Measurements from ENCODE around the gene TUBB4B. TPM values are rescaled to one million over a fixed set of nuclear protein-coding genes. Genes with fewer than 3 reads are reported as not detected.

Gene TUBB4B
- total and polyA plus RNA-seq, 2 of the 4 experiments (the other 2 are of a cell fraction): 237 to 529 TPM

DNA sequence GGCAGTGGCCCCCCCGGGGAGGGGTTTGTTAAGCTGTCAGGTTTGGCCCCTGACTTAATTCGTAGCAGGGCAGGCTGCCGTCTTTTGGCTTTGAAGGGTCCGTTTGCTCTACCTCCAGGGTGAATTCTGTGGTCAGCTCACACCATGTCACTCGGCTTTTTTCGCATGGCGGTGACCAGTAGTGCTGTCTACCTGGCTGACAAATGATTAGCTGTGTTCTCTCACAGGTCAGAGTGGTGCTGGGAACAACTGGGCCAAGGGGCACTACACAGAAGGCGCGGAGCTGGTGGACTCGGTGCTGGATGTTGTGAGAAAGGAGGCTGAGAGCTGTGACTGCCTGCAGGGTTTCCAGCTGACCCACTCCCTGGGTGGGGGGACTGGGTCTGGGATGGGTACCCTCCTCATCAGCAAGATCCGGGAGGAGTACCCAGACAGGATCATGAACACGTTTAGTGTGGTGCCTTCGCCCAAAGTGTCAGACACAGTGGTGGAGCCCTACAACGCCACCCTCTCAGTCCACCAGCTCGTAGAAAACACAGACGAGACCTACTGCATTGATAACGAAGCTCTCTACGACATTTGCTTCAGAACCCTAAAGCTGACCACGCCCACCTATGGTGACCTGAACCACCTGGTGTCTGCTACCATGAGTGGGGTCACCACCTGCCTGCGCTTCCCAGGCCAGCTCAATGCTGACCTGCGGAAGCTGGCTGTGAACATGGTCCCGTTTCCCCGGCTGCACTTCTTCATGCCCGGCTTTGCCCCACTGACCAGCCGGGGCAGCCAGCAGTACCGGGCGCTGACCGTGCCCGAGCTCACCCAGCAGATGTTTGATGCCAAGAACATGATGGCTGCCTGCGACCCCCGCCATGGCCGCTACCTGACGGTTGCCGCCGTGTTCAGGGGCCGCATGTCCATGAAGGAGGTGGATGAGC lies 1.4 kb downstream of the TUBB4B start:
- Histone ChIP-seq H4K20me1 (ENCODE audit: insufficient read depth, low read length) (peaks cover 36% of the 10 kb centered on the region), H2AFZ (replicated peaks; ENCODE audit: low read length, poor library complexity) (no peak overlapping the region), H3K79me1 (ENCODE audit: low read depth in 1 of 2, low read length in 2 of 2) (peaks cover 9 to 44% of the 10 kb centered on the region in 2 experiments; a peak in 3 of 4 replicates), H3K27me3 (ENCODE audit: control insufficient read depth, insufficient read depth, low read length) (no peaks in the 10 kb centered on the region), H4K5ac (ENCODE audit: low read depth, low read length) (no peak overlapping the region), H3K9me1 (ENCODE audit: insufficient read depth, low read length) (peaks cover 4% of the 10 kb centered on the region), H2BK15ac (ENCODE audit: low read depth, low read length) (no peak overlapping the region), H3K9ac (ENCODE audit: low read depth, low read length) (peak overlapping the region; percentile 90), H3K4ac (ENCODE audit: low read depth, low read length) (no peak overlapping the region), H3K56ac (ENCODE audit: extremely low read depth, insufficient read depth, low read length) (peak overlapping the region; percentile 59), H2BK5ac (ENCODE audit: low read depth, low read length, poor library complexity, severe bottlenecking) (no peak overlapping the region), H2BK120ac (ENCODE audit: low read depth, low read length) (no peak overlapping the region), H3K18ac (ENCODE audit: low read depth, low read length) (no peak overlapping the region), H3K4me3 (ENCODE audit: insufficient read depth, low read depth, low read length) (peak overlapping the region; percentile 50), H3K4me2 (ENCODE audit: low read depth, low read length) (peak overlapping the region; percentile 94), H2AK5ac (ENCODE audit: low read depth, low read length) (no peak overlapping the region; the same call in 1 of the 2 replicates), H4K8ac (ENCODE audit: low read depth in 2 of 2, low read length in 2 of 2) (no peak overlapping the region), H3K36me3 (ENCODE audit: control insufficient read depth, insufficient read depth, low read length) (peaks cover 19% of the 10 kb centered on the region), H3K4me1 (ENCODE audit: control insufficient read depth, insufficient read depth, low read length) (peaks cover 9% of the 10 kb centered on the region; the same call in 1 of the 2 replicates), H2AK9ac (replicated peaks; ENCODE audit: low read depth, low read length, poor library complexity) (no peak overlapping the region), H3K23ac (ENCODE audit: low read depth, low read length) (peak overlapping the region; percentile 14), H4K91ac (ENCODE audit: insufficient read depth, low read depth, low read length) (no peak overlapping the region), H2BK20ac (ENCODE audit: low read depth, low read length) (no peak overlapping the region), H3K27ac (ENCODE audit: insufficient read depth, low read length) (peak overlapping the region; percentile 77; the same call in 1 of the 2 replicates), H3K14ac (replicated peaks; ENCODE audit: low read depth, low read length) (peak overlapping the region; percentile 48; the same call in 1 of the 2 replicates), H3K9me3 (ENCODE audit: control insufficient read depth, insufficient read depth, low read length) (no peaks in the 10 kb centered on the region)
- intact Hi-C loops (cut with micrococcal nuclease) (no loop called here), dilution Hi-C loops (cut with HindIII; ENCODE audit: low sequenced_read_pairs, unreplicated experiment) (no loop called here), in situ Hi-C loops (cut with MboI; ENCODE audit: low sequenced_read_pairs) (no loop called here)
- TF ChIP-seq RAD21 (IDR thresholded peaks at IDR 0.05; ENCODE audit: low read length): no peak
- TF ChIP-seq MAFK (IDR thresholded peaks at IDR 0.05; ENCODE audit: low read depth, low read length): no peak
- TF ChIP-seq RFX5 (IDR thresholded peaks at IDR 0.05; ENCODE audit: low read depth, low read length): no peak
- no peak for TF ChIP-seq MXI1 (IDR thresholded peaks at IDR 0.05; ENCODE audit: borderline replicate concordance, low read depth, low read length)
- TF ChIP-seq, protein P1, sequence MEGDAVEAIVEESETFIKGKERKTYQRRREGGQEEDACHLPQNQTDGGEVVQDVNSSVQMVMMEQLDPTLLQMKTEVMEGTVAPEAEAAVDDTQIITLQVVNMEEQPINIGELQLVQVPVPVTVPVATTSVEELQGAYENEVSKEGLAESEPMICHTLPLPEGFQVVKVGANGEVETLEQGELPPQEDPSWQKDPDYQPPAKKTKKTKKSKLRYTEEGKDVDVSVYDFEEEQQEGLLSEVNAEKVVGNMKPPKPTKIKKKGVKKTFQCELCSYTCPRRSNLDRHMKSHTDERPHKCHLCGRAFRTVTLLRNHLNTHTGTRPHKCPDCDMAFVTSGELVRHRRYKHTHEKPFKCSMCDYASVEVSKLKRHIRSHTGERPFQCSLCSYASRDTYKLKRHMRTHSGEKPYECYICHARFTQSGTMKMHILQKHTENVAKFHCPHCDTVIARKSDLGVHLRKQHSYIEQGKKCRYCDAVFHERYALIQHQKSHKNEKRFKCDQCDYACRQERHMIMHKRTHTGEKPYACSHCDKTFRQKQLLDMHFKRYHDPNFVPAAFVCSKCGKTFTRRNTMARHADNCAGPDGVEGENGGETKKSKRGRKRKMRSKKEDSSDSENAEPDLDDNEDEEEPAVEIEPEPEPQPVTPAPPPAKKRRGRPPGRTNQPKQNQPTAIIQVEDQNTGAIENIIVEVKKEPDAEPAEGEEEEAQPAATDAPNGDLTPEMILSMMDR (conservative IDR thresholded peaks at IDR 0.05; ENCODE audit: low read depth, low read length): no peak
- TF ChIP-seq SMC3 (IDR thresholded peaks at IDR 0.05; ENCODE audit: low read depth, low read length): no peak
- TF ChIP-seq MAZ (IDR thresholded peaks at IDR 0.05; ENCODE audit: borderline replicate concordance, low read depth, low read length): no peak
- TF ChIP-seq, protein P2, sequence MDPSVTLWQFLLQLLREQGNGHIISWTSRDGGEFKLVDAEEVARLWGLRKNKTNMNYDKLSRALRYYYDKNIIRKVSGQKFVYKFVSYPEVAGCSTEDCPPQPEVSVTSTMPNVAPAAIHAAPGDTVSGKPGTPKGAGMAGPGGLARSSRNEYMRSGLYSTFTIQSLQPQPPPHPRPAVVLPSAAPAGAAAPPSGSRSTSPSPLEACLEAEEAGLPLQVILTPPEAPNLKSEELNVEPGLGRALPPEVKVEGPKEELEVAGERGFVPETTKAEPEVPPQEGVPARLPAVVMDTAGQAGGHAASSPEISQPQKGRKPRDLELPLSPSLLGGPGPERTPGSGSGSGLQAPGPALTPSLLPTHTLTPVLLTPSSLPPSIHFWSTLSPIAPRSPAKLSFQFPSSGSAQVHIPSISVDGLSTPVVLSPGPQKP (IDR thresholded peaks at IDR 0.05; ENCODE audit: borderline replicate concordance, low read depth, low read length): no peak
- DNase-seq (no peak), ATAC-seq (ENCODE audit: low read depth) (no peak)
- BruUV-seq (replicated peaks): no TSS peak
- ChIA-PET POLR2A (ENCODE audit: unreplicated experiment) (no interaction called here), CTCF (no interaction called here)
- 62% methylated on average over 17 of the region's 36 CpGs; no CpG with 5 or more reads in 1 of the 2 experiments for WGBS, 2 experiments (ENCODE audit: extremely low coverage in 2 of 2, insufficient read length in 1 of 2)

Measured in IMR-90 (cell line).